Measurements from ENCODE around the gene SHOC2. TPM values are rescaled to one million over a fixed set of nuclear protein-coding genes. Genes with fewer than 3 reads are reported as not detected.

The SHOC2 gene
- total and polyA plus RNA-seq, 2 experiments from 2014 or later: 23.3 to 33.3 TPM

- Mint-ChIP-seq H3K27ac (no peak overlapping the region), H3K4me3 (no peak overlapping the region), H3K36me3 (ENCODE audit: low read depth) (no peaks in the 10 kb centered on the region), H3K9me3 (no peaks in the 10 kb centered on the region), H3K4me1 (peaks cover 5% of the 10 kb centered on the region; the same call in 2 of the 3 replicates), H3K27me3 (ENCODE audit: insufficient read depth, low read depth, poor library complexity) (no peaks in the 10 kb centered on the region)
- peaks cover 4% of the 10 kb centered on the region; the same call in 1 of the 2 replicates for H3K36me3 ChIP-seq (ENCODE audit: insufficient read depth)
- no peak for ATAC-seq
- no peak overlapping the region for H3K4me2 ChIP-seq
- DNase-seq (ENCODE audit: low spot score): no peak
- TF ChIP-seq REST (IDR thresholded peaks at IDR 0.05; ENCODE audit: unreplicated experiment) (no peak), EZH2phosphoT487 (IDR thresholded peaks at IDR 0.05; ENCODE audit: unreplicated experiment) (no peak), ZNF331 (CRISPR knock-in tag; IDR thresholded peaks at IDR 0.05; ENCODE audit: low read depth) (no peak), JUNB (IDR thresholded peaks at IDR 0.05; ENCODE audit: unreplicated experiment) (no peak), POLR2AphosphoS5 (IDR thresholded peaks at IDR 0.05; ENCODE audit: low read depth) (no peak), ETS1 (IDR thresholded peaks at IDR 0.05) (no peak), ZNF114 (CRISPR knock-in tag; IDR thresholded peaks at IDR 0.05) (no peak), EZH2 (IDR thresholded peaks at IDR 0.05; ENCODE audit: low read depth, unreplicated experiment) (no peak), CTCF (conservative IDR thresholded peaks at IDR 0.05; ENCODE audit: low read depth in 2 of 2) (no peak), CREB1 (CRISPR knock-in tag; IDR thresholded peaks at IDR 0.05; ENCODE audit: low read depth) (no peak), ZNF462 (CRISPR knock-in tag; IDR thresholded peaks at IDR 0.05) (no peak), NANOG (IDR thresholded peaks at IDR 0.05; ENCODE audit: borderline replicate concordance) (no peak), STAT1 (IDR thresholded peaks at IDR 0.05; ENCODE audit: unreplicated experiment) (no peak)
- H3K27ac ChIP-seq (ENCODE audit: low read depth): no peak overlapping the region
- no peak overlapping the region for H2AFZ ChIP-seq
- H4K20me1 ChIP-seq (replicated peaks; ENCODE audit: insufficient read depth): no peaks in the 10 kb centered on the region
- no peaks in the 10 kb centered on the region for H3K79me2 ChIP-seq (replicated peaks; ENCODE audit: insufficient read depth)
- H3K4me1 ChIP-seq (ENCODE audit: insufficient read depth): no peaks in the 10 kb centered on the region
- H3K4me3 ChIP-seq: no peak overlapping the region
- no peaks in the 10 kb centered on the region for H3K27me3 ChIP-seq (ENCODE audit: insufficient read depth)
- H3K9me2 ChIP-seq (ENCODE audit: insufficient read depth): no peaks in the 10 kb centered on the region
- H3F3A ChIP-seq (replicated peaks; ENCODE audit: low read depth): no peaks in the 10 kb centered on the region
These were observed 84.6 kb downstream of the SHOC2 start for GRCh38 chr10:111004016-111004415.
